Stimulated activated CD8-positive, alpha-beta memory T cell treated with anti-CD3 and anti-CD28 coated beads, Interleukin-15, amount 100 ng/mL, for 1 hour (primary cell): ENCODE measurements around the gene MYH14.
"Not testable (repeated sequence)": the region's sequence is repeated elsewhere in the genome, so short reads cannot be mapped to it uniquely, and the experiment has no call there.

ENCODE experiments used
- DNase-seq: peaks from one replicate; pipeline ENCODE4 v3.0.0-alpha.2; 2020; ENCODE audit warnings: low read depth

MYH14 gene

GRCh38 chr19:50320596-50320995, 117.2 kb downstream of the MYH14 start:
- no peak for DNase-seq

- no peak for DNase-seq
Observed at GRCh38 chr19:50321831-50322230, 118.4 kb downstream of the MYH14 start.

- no peak for DNase-seq
Observed at GRCh38 chr19:50322234-50322633, 118.8 kb downstream of the MYH14 start.

GRCh38 chr19:50322931-50323781, 119.7 kb downstream of the MYH14 start:
- DNase-seq = no peak

- DNase-seq = no peak
Observed at GRCh38 chr19:50323782-50324133, 120.3 kb downstream of the MYH14 start.

GRCh38 chr19:50324331-50324730, 120.9 kb downstream of the MYH14 start:
- no peak for DNase-seq

- peak; percentile 37 for DNase-seq
Observed at GRCh38 chr19:50325310-50326100, 122.1 kb downstream of the MYH14 start.

- no peak for DNase-seq
Observed at GRCh38 chr19:50326101-50326664, 122.8 kb downstream of the MYH14 start.

GRCh38 chr19:50327013-50327412, 123.6 kb downstream of the MYH14 start:
- DNase-seq = no peak

GRCh38 chr19:50327461-50328223, 124.2 kb downstream of the MYH14 start:
- no peak for DNase-seq

GRCh38 chr19:50328224-50328872, 124.9 kb downstream of the MYH14 start:
- DNase-seq = no peak

GRCh38 chr19:50328873-50329145, 125.4 kb downstream of the MYH14 start:
- no peak for DNase-seq

GRCh38 chr19:50329146-50329925, 125.9 kb downstream of the MYH14 start, which contains the start of gene KCNC3:
TSS of gene KCNC3 (minus strand) at chr19:50329377. CDS start at chr19:50329082, 295 bp downstream.
- peak; percentile 84 for DNase-seq

- DNase-seq = not testable (repeated sequence)
Observed at GRCh38 chr19:50329926-50330294, 126.5 kb downstream of the MYH14 start.

- peak; percentile 60 for DNase-seq
Observed at GRCh38 chr19:50330365-50331078, 127.1 kb downstream of the MYH14 start.

- DNase-seq = no peak
Observed at GRCh38 chr19:50331221-50331993, 128.0 kb downstream of the MYH14 start.

GRCh38 chr19:50331994-50332243, 128.5 kb downstream of the MYH14 start:
- no peak for DNase-seq

GRCh38 chr19:50332244-50333038, 129.0 kb downstream of the MYH14 start:
- no peak for DNase-seq

GRCh38 chr19:50333235-50333736, 129.9 kb downstream of the MYH14 start:
- peak; percentile 80 for DNase-seq
